BJ (cell line): ENCODE measurements around the gene RNF25. TPM values are rescaled to one million over a fixed set of nuclear protein-coding genes. Genes with fewer than 3 reads are reported as not detected.
A peak's percentile ranks its signal among the peaks of the same experiment; 100 is the strongest.

Experiments used
- CTCF ChIA-PET: fragments of 350-600 bp; formaldehyde crosslinking; extraction: SDS; loops from one replicate; lab custom pipeline; 2021; ENCODE audit warnings: antibody characterized with exemption, inconsistent platforms; lab: Yijun Ruan, JAX
- POLR2A ChIA-PET: fragments of 300-600 bp; sonication (Branson Sonifier 250); formaldehyde crosslinking; extraction: SDS; loops from one replicate; lab custom pipeline; 2021; ENCODE audit warnings: antibody characterized with exemption; lab: Charles Lee
- DNase-seq: peaks from one replicate; pipeline ENCODE4 v3.0.0-alpha.2; 2011; ENCODE audit warnings: low read depth
- H3K27me3 ChIP-seq: 2 replicates; pipeline ENCODE4 v1.6.0; 2011; ENCODE audit warnings: low read length; ENCODE audit not compliant: control insufficient read depth, insufficient read depth
- H3K36me3 ChIP-seq: 2 replicates; pipeline ENCODE4 v1.5.1; 2011; ENCODE audit warnings: low read length; ENCODE audit not compliant: control insufficient read depth, insufficient read depth
- H3K4me3 ChIP-seq: 2 replicates; pipeline ENCODE4 v1.5.1; 2011; ENCODE audit warnings: low read depth, mild to moderate bottlenecking, control low read depth, low read length
- CTCF ChIP-seq: IDR thresholded peaks from 2 replicates; pipeline ENCODE4 v1.5.1; 2011; ENCODE audit warnings: low read depth, mild to moderate bottlenecking, control low read depth, inconsistent platforms, low read length, moderate library complexity; ENCODE audit not compliant: insufficient read depth
- polyA plus RNA-seq: library from polyadenylated mRNA; depleted of rRNA; stranded (reverse); fragments of >200 nt; gene quantifications from 2 replicates; pipeline ENCODE4 v1.2.3, GENCODE V29; 2011

RNF25 gene
- polyA plus RNA-seq, 1 experiment, result 91.6 TPM

GRCh38 chr2:218710687-218711549, 39.1 kb upstream of the RNF25 start, which contains the start of gene TTLL4:
TTLL4 (plus strand) TSS chr2:218710835; CDS start chr2:218737677, 26,842 bp downstream.
- H3K4me3 ChIP-seq, result peak within 1 kb of the TSS; percentile 68
- DNase-seq, result peak; percentile 64
- ChIA-PET CTCF (interaction anchor here (0.6 to 3.3 kb wide), 33 partner anchors 8 to 629 kb away, joined by 3 to 41 read pairs (median 5); partner anchors contain the start of genes BCS1L, PRKAG3, RNF25 and STK36), POLR2A (interaction anchor here (0.6 to 1.6 kb wide), 2 partner anchors 21 to 24 kb away, joined by 4 read pairs; no protein-coding TSS in a partner anchor)
- no peaks in the 10 kb centered on the region for H3K27me3 ChIP-seq
- TF ChIP-seq CTCF, result peak; percentile 78
- no peaks in the 10 kb centered on the region for H3K36me3 ChIP-seq

- CTCF ChIA-PET, result interaction anchor here (0.6 to 3.3 kb wide), 21 partner anchors 8 to 628 kb away, joined by 3 to 41 read pairs (median 6); partner anchors contain the start of genes BCS1L, PRKAG3 and ZNF142
- no peaks in the 10 kb centered on the region for H3K27me3 ChIP-seq
- no peak for TF ChIP-seq CTCF
- DNase-seq, result no peak
- peak overlapping the region; percentile 24 for H3K4me3 ChIP-seq
- no peaks in the 10 kb centered on the region for H3K36me3 ChIP-seq
- POLR2A ChIA-PET, result interaction anchor here (1.6 kb wide), 1 partner anchor 22 kb away, joined by 4 read pairs; no protein-coding TSS in a partner anchor
Measured at GRCh38 chr2:218710334-218710686, 38.5 kb upstream of the RNF25 start.

- POLR2A ChIA-PET, result interaction anchor here (0.5 to 1.6 kb wide), 2 partner anchors 22 to 50 kb away, joined by 4 to 5 read pairs; partner anchors contain the start of genes BCS1L and ZNF142
- TF ChIP-seq CTCF, result no peak
- Histone ChIP-seq H3K4me3 (no peak overlapping the region), H3K27me3 (no peaks in the 10 kb centered on the region), H3K36me3 (no peaks in the 10 kb centered on the region)
- CTCF ChIA-PET, result interaction anchor here (0.6 to 3.3 kb wide), 19 partner anchors 8 to 628 kb away, joined by 3 to 41 read pairs (median 6); partner anchors contain the start of genes BCS1L, PRKAG3 and ZNF142
- DNase-seq, result no peak
Measured at GRCh38 chr2:218709908-218710307, 38.1 kb upstream of the RNF25 start.

- CTCF ChIA-PET, result interaction anchor here (1.3 to 1.8 kb wide), 2 partner anchors 15 to 140 kb away, joined by 3 to 6 read pairs; no protein-coding TSS in a partner anchor
- H3K36me3 ChIP-seq, result no peaks in the 10 kb centered on the region
- no peak for TF ChIP-seq CTCF
- H3K4me3 ChIP-seq, result no peak overlapping the region
- DNase-seq, result no peak
- POLR2A ChIA-PET, result no interaction called here
- no peaks in the 10 kb centered on the region for H3K27me3 ChIP-seq
Measured at GRCh38 chr2:218708086-218708485, 36.3 kb upstream of the RNF25 start.

- Histone ChIP-seq H3K27me3 (no peaks in the 10 kb centered on the region), H3K4me3 (no peak overlapping the region), H3K36me3 (peaks cover 8% of the 10 kb centered on the region)
- no peak for TF ChIP-seq CTCF
- CTCF ChIA-PET, result interaction anchor here (0.9 to 3.8 kb wide), 3 partner anchors 8 to 36 kb away, joined by 3 to 12 read pairs (median 7); no protein-coding TSS in a partner anchor
- POLR2A ChIA-PET, result no interaction called here
- no peak for DNase-seq
Measured at GRCh38 chr2:218703341-218703740, 31.5 kb upstream of the RNF25 start.
